ENCODE data around the gene EDN2.

- TF ChIP-seq CTCF (IDR thresholded peaks at IDR 0.05; ENCODE audit: insufficient read depth, low read length, poor library complexity, severe bottlenecking) (no peak), EZH2phosphoT487 (conservative IDR thresholded peaks at IDR 0.05; ENCODE audit: low read length) (no peak)
Measured at GRCh38 chr1:41479000-41479807, 5.3 kb downstream of the EDN2 start.
